ENCODE data around the gene AKR1C8. TPM values are rescaled to one million over a fixed set of nuclear protein-coding genes. Genes with fewer than 3 reads are reported as not detected.
"Not testable (repeated sequence)": the region's sequence is repeated elsewhere in the genome, so short reads cannot be mapped to it uniquely, and the experiment has no call there.

Gene AKR1C8
- total and polyA plus RNA-seq, 4 experiments from 2014 or later, result 8.5 to 9.2 TPM; not detected in 2

DNA sequence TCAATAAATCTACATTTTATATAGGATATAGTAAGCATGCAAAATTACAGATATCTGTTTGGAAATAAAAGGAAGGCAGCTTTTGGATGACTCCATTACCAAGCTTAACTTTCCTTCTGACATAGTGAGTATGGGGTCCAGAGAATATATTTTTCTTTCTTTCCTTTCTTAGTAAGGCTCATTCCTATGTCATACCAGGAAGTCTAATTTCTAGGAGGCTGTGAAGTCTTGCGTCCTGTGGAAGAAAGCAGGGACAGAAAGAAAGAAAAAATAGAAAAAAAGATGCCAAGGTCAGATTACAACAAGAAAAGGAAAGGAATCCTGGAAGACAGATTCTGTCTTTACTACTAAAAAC lies 36.3 kb downstream of the AKR1C8 start:
- H3K27me3 ChIP-seq (ENCODE audit: insufficient read depth, low read length), result no peaks in the 10 kb centered on the region
- no peak overlapping the region for H3K4me3 Mint-ChIP-seq
- POLR2A ChIA-PET (ENCODE audit: partially characterized antibody), result no interaction called here

DNA sequence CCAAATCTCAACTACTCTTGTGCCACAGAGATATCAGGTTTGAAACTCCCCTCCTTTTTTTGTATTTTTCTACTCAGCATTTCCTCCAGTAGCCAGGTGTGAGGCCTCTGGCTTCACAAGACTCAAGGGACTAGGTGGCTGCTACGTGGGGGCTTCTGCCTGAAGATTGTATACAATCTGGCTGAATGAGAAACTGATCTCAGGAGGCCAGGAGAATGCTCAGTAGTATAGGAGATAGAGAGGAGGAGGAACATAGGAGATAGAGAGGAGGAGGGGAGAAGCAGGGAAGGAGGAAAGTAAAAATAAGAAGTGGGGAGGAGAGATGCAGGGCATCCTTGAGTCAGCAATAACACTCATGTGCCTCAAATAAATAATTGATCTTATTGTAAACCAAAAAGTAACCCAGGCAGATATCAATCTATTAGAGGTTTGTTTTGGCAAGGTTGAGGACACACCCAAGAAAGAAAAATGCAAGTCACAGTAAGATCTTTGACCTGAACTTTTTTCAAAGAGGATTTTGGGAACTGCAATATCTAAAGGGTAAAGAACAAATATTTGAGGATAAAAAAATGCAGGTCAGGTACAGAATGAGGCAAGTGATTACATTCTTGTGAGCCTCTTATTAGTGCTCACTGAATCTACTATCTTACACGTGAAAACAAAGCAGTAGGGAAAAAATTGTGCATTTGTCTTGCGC lies 36.8 kb downstream of the AKR1C8 start:
- DNase-seq, result no peak
- ChIA-PET POLR2A (ENCODE audit: partially characterized antibody) (no interaction called here), CTCF (ENCODE audit: partially characterized antibody) (no interaction called here)
- Mint-ChIP-seq H3K27ac (no peak overlapping the region), H3K4me3 (no peak overlapping the region), H3K27me3 (no peaks in the 10 kb centered on the region), H3K9me3 (peaks cover 0 to 17% (median 10%) of the 10 kb centered on the region in 8 donors), H3K4me1 (no peaks in the 10 kb centered on the region), H3K36me3 (peaks cover 4 to 11% of the 10 kb centered on the region in 2 donors)
- no peak overlapping the region for H3K4me3 ChIP-seq (ENCODE audit: low read length in 2 of 2)
- intact Hi-C loops (cut with micrococcal nuclease), result no loop called here
- H3K36me3 ChIP-seq (ENCODE audit: insufficient read depth, low read length), result no peaks in the 10 kb centered on the region
- no peak overlapping the region for H3K27ac ChIP-seq (ENCODE audit: low read depth, low read length)
- no peaks in the 10 kb centered on the region for H3K27me3 ChIP-seq (ENCODE audit: insufficient read depth, low read length)
- H3K9me3 ChIP-seq (ENCODE audit: control insufficient read depth in 1 of 2, low read length in 2 of 2), result no peaks in the 10 kb centered on the region
- no peaks in the 10 kb centered on the region for H3K4me1 ChIP-seq (ENCODE audit: insufficient read depth, low read length)

More for the DNA sequence above, 36.3 kb downstream of the AKR1C8 start:
- H3K27ac Mint-ChIP-seq, result no peak overlapping the region
- Histone ChIP-seq H3K27ac (ENCODE audit: low read depth, low read length) (no peak overlapping the region), H3K4me3 (ENCODE audit: low read length in 2 of 2) (no peak overlapping the region), H3K4me1 (ENCODE audit: insufficient read depth, low read length) (no peaks in the 10 kb centered on the region), H3K36me3 (ENCODE audit: insufficient read depth, low read length) (no peaks in the 10 kb centered on the region), H3K9me3 (ENCODE audit: control insufficient read depth in 1 of 2, low read length in 2 of 2) (no peaks in the 10 kb centered on the region)
- CTCF ChIA-PET (ENCODE audit: partially characterized antibody), result no interaction called here
- no peak for DNase-seq
- no peaks in the 10 kb centered on the region for H3K4me1 Mint-ChIP-seq
- H3K27me3 Mint-ChIP-seq, result no peaks in the 10 kb centered on the region
- peaks cover 8 to 14% of the 10 kb centered on the region in 2 donors for H3K36me3 Mint-ChIP-seq
- H3K9me3 Mint-ChIP-seq, result peaks cover 0 to 17% (median 12%) of the 10 kb centered on the region in 8 donors
- intact Hi-C loops (cut with micrococcal nuclease), result no loop called here

DNA sequence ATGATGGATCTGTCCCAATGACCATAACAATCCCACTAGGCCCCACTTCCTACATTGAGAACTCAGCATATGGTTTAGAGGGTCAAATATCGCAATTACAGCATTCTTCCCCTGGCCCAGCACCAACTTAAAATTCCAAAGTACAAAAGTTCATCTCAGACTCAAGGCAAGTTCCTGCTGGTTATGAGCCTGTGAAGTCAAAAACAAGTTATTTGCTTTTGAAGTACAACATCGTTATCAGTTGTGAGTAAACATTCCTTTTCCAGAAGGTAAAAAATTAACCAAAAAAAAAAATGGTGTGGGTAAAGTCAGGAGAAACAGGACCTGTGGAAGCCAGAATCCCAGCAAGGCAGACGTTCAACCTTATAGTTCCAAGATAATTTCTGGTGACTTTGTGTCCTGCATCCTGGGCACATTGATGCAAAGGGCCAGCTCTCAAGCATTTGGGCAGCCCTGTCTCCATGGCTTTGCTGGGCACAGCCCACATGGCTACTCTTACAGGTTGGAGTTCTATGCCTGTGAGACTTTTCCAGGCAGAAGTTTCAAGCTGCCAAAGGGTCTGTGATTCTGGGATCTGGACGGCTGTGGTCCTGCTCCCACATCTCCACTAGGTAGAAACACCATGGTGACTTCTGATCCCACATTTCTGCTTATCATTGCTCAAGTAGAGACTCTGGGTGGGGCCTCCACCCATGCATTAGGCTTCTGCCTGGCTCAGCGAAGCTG lies 37.5 kb downstream of the AKR1C8 start:
- no peaks in the 10 kb centered on the region for H3K27me3 Mint-ChIP-seq
- no peak overlapping the region for H3K27ac Mint-ChIP-seq
- Histone ChIP-seq H3K9me3 (ENCODE audit: control insufficient read depth in 1 of 2, low read length in 2 of 2) (no peaks in the 10 kb centered on the region), H3K4me1 (ENCODE audit: insufficient read depth, low read length) (no peaks in the 10 kb centered on the region), H3K36me3 (ENCODE audit: insufficient read depth, low read length) (no peaks in the 10 kb centered on the region), H3K4me3 (ENCODE audit: low read length in 2 of 2) (no peak overlapping the region), H3K27me3 (ENCODE audit: insufficient read depth, low read length) (no peaks in the 10 kb centered on the region), H3K27ac (ENCODE audit: low read depth, low read length) (no peak overlapping the region)
- H3K4me1 Mint-ChIP-seq, result no peaks in the 10 kb centered on the region
- CTCF ChIA-PET (ENCODE audit: partially characterized antibody), result no interaction called here
- no peak for DNase-seq
- peaks cover 0 to 17% (median 10%) of the 10 kb centered on the region in 8 donors for H3K9me3 Mint-ChIP-seq
- intact Hi-C loops (cut with micrococcal nuclease), result no loop called here
- H3K36me3 Mint-ChIP-seq, result peaks cover 4 to 8% of the 10 kb centered on the region in 2 donors
- H3K4me3 Mint-ChIP-seq, result no peak overlapping the region
- POLR2A ChIA-PET (ENCODE audit: partially characterized antibody), result no interaction called here

DNA sequence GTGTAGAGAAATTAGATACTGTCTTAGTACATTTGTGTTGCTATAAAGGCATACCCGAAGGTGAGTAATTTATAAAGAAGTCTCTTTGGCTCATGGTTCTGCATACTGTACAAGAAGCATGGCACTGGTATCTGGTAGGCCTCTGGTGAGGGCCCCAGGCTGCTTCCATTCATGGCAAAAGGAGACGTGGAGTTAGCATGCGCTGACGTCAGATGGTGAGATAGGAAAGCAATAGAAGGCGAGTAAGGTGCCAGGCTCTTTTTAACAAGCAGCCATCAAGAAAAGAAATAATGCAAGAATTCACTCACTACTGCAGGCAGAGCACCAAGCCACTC lies 38.1 kb downstream of the AKR1C8 start:
- Mint-ChIP-seq H3K27ac (no peak overlapping the region), H3K4me3 (no peak overlapping the region), H3K27me3 (no peaks in the 10 kb centered on the region), H3K36me3 (peaks cover 4 to 5% of the 10 kb centered on the region in 2 donors), H3K9me3 (peaks cover 0 to 17% (median 10%) of the 10 kb centered on the region in 8 donors), H3K4me1 (no peaks in the 10 kb centered on the region)
- no peaks in the 10 kb centered on the region for H3K4me1 ChIP-seq (ENCODE audit: insufficient read depth, low read length)
- H3K9me3 ChIP-seq (ENCODE audit: control insufficient read depth in 1 of 2, low read length in 2 of 2), result no peaks in the 10 kb centered on the region
- CTCF ChIA-PET (ENCODE audit: partially characterized antibody), result no interaction called here
- H3K36me3 ChIP-seq (ENCODE audit: insufficient read depth, low read length), result no peaks in the 10 kb centered on the region
- POLR2A ChIA-PET (ENCODE audit: partially characterized antibody), result no interaction called here
- no peak overlapping the region for H3K27ac ChIP-seq (ENCODE audit: low read depth, low read length)
- DNase-seq, result no peak
- no peak overlapping the region for H3K4me3 ChIP-seq (ENCODE audit: low read length in 2 of 2)
- intact Hi-C loops (cut with micrococcal nuclease), result no loop called here
- H3K27me3 ChIP-seq (ENCODE audit: insufficient read depth, low read length), result no peaks in the 10 kb centered on the region

DNA sequence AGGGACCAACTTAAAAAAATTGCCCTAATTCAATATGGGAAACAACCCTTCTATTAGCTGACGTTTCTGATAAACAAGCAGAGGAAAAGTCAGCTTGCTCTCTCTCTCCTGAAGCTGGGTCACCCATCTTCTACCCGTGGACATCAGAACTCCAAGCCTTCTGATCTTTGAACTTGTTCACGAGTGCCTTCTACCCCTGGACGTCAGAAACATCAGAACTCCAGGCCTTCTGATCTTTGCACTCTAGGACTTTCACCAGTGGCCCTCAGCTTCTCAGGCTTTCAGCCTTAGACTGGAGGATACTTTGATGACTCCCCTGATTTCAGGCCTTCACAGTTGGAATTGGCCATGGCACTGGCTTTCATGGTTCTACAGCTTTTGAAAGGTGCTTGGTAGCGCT lies 41.8 kb downstream of the AKR1C8 start:
- H3K36me3 ChIP-seq (ENCODE audit: insufficient read depth, low read length), result no peaks in the 10 kb centered on the region
- Mint-ChIP-seq H3K4me3 (no peak overlapping the region), H3K9me3 (peaks cover 3 to 21% (median 13%) of the 10 kb centered on the region in 8 donors), H3K36me3 (peaks cover 4 to 7% of the 10 kb centered on the region in 2 donors), H3K27me3 (peaks cover 0 to 3% of the 10 kb centered on the region in 2 donors), H3K4me1 (no peaks in the 10 kb centered on the region), H3K27ac (no peak overlapping the region)
- CTCF ChIA-PET (ENCODE audit: partially characterized antibody), result no interaction called here
- H3K27ac ChIP-seq (ENCODE audit: low read depth, low read length), result no peak overlapping the region
- no peaks in the 10 kb centered on the region for H3K27me3 ChIP-seq (ENCODE audit: insufficient read depth, low read length)
- no peak for DNase-seq
- no peak overlapping the region for H3K4me3 ChIP-seq (ENCODE audit: low read length in 2 of 2)
- POLR2A ChIA-PET (ENCODE audit: partially characterized antibody), result no interaction called here
- intact Hi-C loops (cut with micrococcal nuclease), result no loop called here
- no peaks in the 10 kb centered on the region for H3K9me3 ChIP-seq (ENCODE audit: control insufficient read depth in 1 of 2, low read length in 2 of 2)
- no peaks in the 10 kb centered on the region for H3K4me1 ChIP-seq (ENCODE audit: insufficient read depth, low read length)

DNA sequence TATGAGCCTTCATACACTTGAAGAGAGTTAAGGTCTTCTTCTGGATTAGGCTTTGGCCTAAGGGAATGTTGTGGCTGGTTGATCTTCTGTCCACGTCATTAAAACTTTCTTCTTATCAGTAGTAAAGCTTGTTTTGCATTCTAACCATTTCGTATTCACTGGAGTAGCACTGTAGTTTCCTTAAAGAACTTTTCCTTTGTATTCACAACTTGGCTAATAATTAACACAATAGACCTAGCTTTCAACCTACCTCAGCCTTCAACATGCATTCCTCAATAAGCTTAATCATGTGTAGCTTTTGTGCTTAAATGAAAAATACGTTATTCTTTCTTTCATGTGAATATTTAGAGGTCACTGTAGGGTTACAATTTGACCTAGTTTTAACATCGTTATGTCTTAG lies 42.8 kb downstream of the AKR1C8 start:
- Mint-ChIP-seq H3K9me3 (peaks cover 3 to 29% (median 22%) of the 10 kb centered on the region in 8 donors), H3K27ac (no peak overlapping the region), H3K4me3 (no peak overlapping the region), H3K36me3 (peaks cover 9 to 13% of the 10 kb centered on the region in 2 donors), H3K4me1 (no peaks in the 10 kb centered on the region), H3K27me3 (peaks cover 0 to 3% of the 10 kb centered on the region in 2 donors)
- Histone ChIP-seq H3K4me3 (ENCODE audit: low read length in 2 of 2) (no peak overlapping the region), H3K27me3 (ENCODE audit: insufficient read depth, low read length) (no peaks in the 10 kb centered on the region), H3K27ac (ENCODE audit: low read depth, low read length) (no peak overlapping the region), H3K4me1 (ENCODE audit: insufficient read depth, low read length) (no peaks in the 10 kb centered on the region), H3K9me3 (ENCODE audit: control insufficient read depth in 1 of 2, low read length in 2 of 2) (no peaks in the 10 kb centered on the region), H3K36me3 (ENCODE audit: insufficient read depth, low read length) (no peaks in the 10 kb centered on the region)
- intact Hi-C loops (cut with micrococcal nuclease), result no loop called here
- no peak for DNase-seq
- CTCF ChIA-PET (ENCODE audit: partially characterized antibody), result no interaction called here
- POLR2A ChIA-PET (ENCODE audit: partially characterized antibody), result no interaction called here

DNA sequence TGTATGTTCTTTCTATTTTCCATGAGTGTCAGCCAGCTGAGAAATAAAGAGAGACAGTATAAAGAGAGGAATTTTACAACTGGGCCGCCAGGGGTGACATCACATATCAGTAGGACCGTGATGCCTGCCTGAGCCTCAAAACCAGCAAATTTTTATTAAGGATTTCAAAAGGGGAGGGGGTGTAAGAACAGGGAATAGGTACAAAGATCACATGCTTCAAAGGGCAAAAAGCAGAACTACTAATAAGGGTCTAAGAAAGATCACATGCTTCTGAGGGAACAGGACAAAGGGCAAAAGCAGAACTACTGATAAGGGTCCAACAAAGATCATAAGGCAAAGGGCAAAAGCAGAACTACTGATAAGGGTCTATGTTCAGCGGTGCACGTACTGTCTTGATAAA lies 47.3 kb downstream of the AKR1C8 start:
- Mint-ChIP-seq H3K36me3 (peaks cover 23% of the 10 kb centered on the region in 2 donors), H3K9me3 (peaks cover 3 to 48% (median 32%) of the 10 kb centered on the region in 8 donors)
- POLR2A ChIA-PET (ENCODE audit: partially characterized antibody); H3K36me3 ChIP-seq (ENCODE audit: insufficient read depth, low read length); H3K27me3 Mint-ChIP-seq; intact Hi-C loops (cut with micrococcal nuclease); H3K4me3 ChIP-seq (ENCODE audit: low read length in 2 of 2); H3K4me1 Mint-ChIP-seq; H3K4me1 ChIP-seq (ENCODE audit: insufficient read depth, low read length); H3K9me3 ChIP-seq (ENCODE audit: control insufficient read depth in 1 of 2, low read length in 2 of 2); H3K27ac ChIP-seq (ENCODE audit: low read depth, low read length); H3K27ac Mint-ChIP-seq; H3K4me3 Mint-ChIP-seq; DNase-seq; CTCF ChIA-PET (ENCODE audit: partially characterized antibody); H3K27me3 ChIP-seq (ENCODE audit: insufficient read depth, low read length): not testable (repeated sequence)

Measured in CD4-positive, alpha-beta memory T cell (primary cell).